ENCODE data around the gene MTERF2. TPM values are rescaled to one million over a fixed set of nuclear protein-coding genes. Genes with fewer than 3 reads are reported as not detected.

The MTERF2 gene
- total RNA-seq, 1 donor = 3.6 TPM

DNA sequence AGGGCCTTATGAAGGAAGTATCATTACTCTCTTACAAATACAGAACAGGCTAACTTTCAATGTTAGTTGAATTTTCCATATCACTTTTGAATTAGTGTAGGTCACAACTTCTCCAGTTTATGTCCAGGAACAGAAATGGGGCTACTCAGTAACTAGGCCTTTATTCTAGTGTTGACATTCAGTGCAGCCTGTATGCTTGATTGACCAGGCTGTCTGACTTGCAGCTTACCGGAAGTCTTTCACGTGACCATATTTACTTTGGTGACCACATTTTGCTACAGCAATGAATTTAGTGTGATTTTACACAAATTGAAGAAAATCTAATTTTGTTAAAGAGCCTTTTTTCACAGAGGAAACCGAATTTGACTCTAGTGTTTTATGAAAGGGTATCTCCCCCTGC, 12.4 kb downstream of the MTERF2 start:
- H4K20me1 ChIP-seq (ENCODE audit: insufficient read depth, low read length) = peaks cover 79% of the 10 kb centered on the region

DNA sequence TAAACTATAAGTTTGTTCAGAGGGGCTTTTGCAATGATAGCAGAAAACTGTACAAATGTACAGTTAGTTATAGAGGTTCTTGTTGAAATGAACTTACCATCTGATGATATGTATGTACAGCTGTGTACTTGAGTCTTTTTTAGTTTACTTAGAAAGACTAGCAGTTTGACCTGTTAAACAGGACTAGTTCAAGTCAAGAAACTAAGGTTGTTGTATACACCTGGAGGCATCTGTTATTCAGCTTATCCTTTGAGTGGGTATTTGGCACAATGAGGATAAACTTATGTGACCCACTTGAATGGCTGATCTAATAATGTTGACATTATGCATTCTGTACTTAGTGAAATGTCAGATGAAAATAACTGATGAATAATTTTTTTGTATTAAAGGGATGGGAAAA, 13.4 kb downstream of the MTERF2 start:
- Histone ChIP-seq H3K4me2 (ENCODE audit: insufficient read depth, low read length) (no peak overlapping the region), H2AFZ (ENCODE audit: low read length) (no peak overlapping the region), H3K4me3 (ENCODE audit: insufficient read depth, low read length) (no peak overlapping the region), H3K27ac (ENCODE audit: low read depth, low read length) (no peak overlapping the region), H3K79me2 (ENCODE audit: insufficient read depth, low read length) (peaks cover 48% of the 10 kb centered on the region), H4K20me1 (ENCODE audit: insufficient read depth, low read length) (peaks cover 83% of the 10 kb centered on the region), H3K36me3 (ENCODE audit: insufficient read depth, low read length) (peaks cover 76% of the 10 kb centered on the region), H3K27me3 (ENCODE audit: insufficient read depth, low read length) (no peaks in the 10 kb centered on the region), H3K4me1 (ENCODE audit: insufficient read depth, low read length) (peaks cover 57% of the 10 kb centered on the region), H3K9me3 (ENCODE audit: low read depth, low read length) (no peaks in the 10 kb centered on the region)
- no peak for DNase-seq (ENCODE audit: insufficient read length, low spot score, missing footprints)
- TF ChIP-seq, protein P1, sequence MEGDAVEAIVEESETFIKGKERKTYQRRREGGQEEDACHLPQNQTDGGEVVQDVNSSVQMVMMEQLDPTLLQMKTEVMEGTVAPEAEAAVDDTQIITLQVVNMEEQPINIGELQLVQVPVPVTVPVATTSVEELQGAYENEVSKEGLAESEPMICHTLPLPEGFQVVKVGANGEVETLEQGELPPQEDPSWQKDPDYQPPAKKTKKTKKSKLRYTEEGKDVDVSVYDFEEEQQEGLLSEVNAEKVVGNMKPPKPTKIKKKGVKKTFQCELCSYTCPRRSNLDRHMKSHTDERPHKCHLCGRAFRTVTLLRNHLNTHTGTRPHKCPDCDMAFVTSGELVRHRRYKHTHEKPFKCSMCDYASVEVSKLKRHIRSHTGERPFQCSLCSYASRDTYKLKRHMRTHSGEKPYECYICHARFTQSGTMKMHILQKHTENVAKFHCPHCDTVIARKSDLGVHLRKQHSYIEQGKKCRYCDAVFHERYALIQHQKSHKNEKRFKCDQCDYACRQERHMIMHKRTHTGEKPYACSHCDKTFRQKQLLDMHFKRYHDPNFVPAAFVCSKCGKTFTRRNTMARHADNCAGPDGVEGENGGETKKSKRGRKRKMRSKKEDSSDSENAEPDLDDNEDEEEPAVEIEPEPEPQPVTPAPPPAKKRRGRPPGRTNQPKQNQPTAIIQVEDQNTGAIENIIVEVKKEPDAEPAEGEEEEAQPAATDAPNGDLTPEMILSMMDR (IDR thresholded peaks at IDR 0.05; ENCODE audit: extremely low read depth, low read depth, low read length) = no peak

More for the DNA sequence above, 12.4 kb downstream of the MTERF2 start:
- Histone ChIP-seq H3K9me3 (ENCODE audit: low read depth, low read length) (no peaks in the 10 kb centered on the region), H3K36me3 (ENCODE audit: insufficient read depth, low read length) (peaks cover 76% of the 10 kb centered on the region), H3K79me2 (ENCODE audit: insufficient read depth, low read length) (peaks cover 41% of the 10 kb centered on the region), H3K4me3 (ENCODE audit: insufficient read depth, low read length) (no peak overlapping the region), H3K4me2 (ENCODE audit: insufficient read depth, low read length) (no peak overlapping the region), H3K4me1 (ENCODE audit: insufficient read depth, low read length) (peaks cover 57% of the 10 kb centered on the region), H3K27ac (ENCODE audit: low read depth, low read length) (no peak overlapping the region), H3K27me3 (ENCODE audit: insufficient read depth, low read length) (no peaks in the 10 kb centered on the region), H2AFZ (ENCODE audit: low read length) (no peak overlapping the region)
- DNase-seq (ENCODE audit: insufficient read length, low spot score, missing footprints) = no peak
- TF ChIP-seq, protein P1 (IDR thresholded peaks at IDR 0.05; ENCODE audit: extremely low read depth, low read depth, low read length) = no peak

DNA sequence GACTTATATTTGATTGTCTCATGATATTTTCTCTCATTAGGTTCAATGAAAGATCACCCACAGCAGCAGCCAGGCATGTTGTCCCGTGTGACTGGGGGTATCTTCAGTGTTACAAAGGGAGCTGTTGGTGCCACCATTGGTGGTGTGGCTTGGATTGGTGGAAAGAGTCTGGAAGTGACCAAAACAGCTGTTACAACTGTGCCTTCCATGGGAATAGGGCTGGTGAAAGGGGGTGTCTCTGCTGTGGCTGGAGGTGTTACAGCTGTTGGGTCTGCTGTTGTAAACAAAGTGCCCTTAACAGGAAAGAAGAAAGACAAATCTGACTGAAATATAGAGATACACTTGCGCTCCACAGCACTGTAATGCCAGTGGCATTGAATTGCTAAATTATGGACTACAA, 15.9 kb downstream of the MTERF2 start:
- no peaks in the 10 kb centered on the region for H3K27me3 ChIP-seq (ENCODE audit: insufficient read depth, low read length)
- no peak overlapping the region for H3K27ac ChIP-seq (ENCODE audit: low read depth, low read length)
- peaks cover 89% of the 10 kb centered on the region for H3K36me3 ChIP-seq (ENCODE audit: insufficient read depth, low read length)
- TF ChIP-seq, protein P1 (IDR thresholded peaks at IDR 0.05; ENCODE audit: extremely low read depth, low read depth, low read length) = no peak
- no peaks in the 10 kb centered on the region for H3K9me3 ChIP-seq (ENCODE audit: low read depth, low read length)
- H2AFZ ChIP-seq (ENCODE audit: low read length) = no peak overlapping the region
- peaks cover 72% of the 10 kb centered on the region for H3K79me2 ChIP-seq (ENCODE audit: insufficient read depth, low read length)
- H3K4me2 ChIP-seq (ENCODE audit: insufficient read depth, low read length) = no peak overlapping the region
- H4K20me1 ChIP-seq (ENCODE audit: insufficient read depth, low read length) = peaks cover 83% of the 10 kb centered on the region
- no peak for DNase-seq (ENCODE audit: insufficient read length, low spot score, missing footprints)
- H3K4me1 ChIP-seq (ENCODE audit: insufficient read depth, low read length) = peaks cover 36% of the 10 kb centered on the region
- no peak overlapping the region for H3K4me3 ChIP-seq (ENCODE audit: insufficient read depth, low read length)

DNA sequence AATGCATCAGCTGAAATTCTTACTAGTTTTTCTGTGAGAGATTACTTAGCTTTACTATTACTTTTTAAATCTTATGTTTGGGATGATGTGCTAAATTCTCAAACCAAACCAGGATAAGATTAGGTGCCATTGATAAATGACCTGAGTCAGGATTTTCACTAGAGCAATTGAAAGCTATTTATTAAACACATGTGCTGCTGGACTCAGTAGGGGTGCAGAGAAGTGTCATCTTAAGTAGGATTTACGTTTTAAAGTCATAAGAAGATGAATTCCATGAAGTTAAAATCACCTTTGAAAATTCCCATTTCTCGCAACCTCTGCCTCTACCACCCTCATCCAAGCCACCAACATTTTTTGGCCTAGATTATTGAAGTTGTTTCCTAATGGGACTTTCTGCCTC, 22.4 kb downstream of the MTERF2 start:
- H3K79me2 ChIP-seq (ENCODE audit: insufficient read depth, low read length) = peaks cover 94% of the 10 kb centered on the region
- no peak for DNase-seq (ENCODE audit: insufficient read length, low spot score, missing footprints)
- no peaks in the 10 kb centered on the region for H3K27me3 ChIP-seq (ENCODE audit: insufficient read depth, low read length)
- peaks cover 81% of the 10 kb centered on the region for H4K20me1 ChIP-seq (ENCODE audit: insufficient read depth, low read length)
- H3K4me3 ChIP-seq (ENCODE audit: insufficient read depth, low read length) = no peak overlapping the region
- TF ChIP-seq, protein P1 (IDR thresholded peaks at IDR 0.05; ENCODE audit: extremely low read depth, low read depth, low read length) = no peak
- H3K9me3 ChIP-seq (ENCODE audit: low read depth, low read length) = no peaks in the 10 kb centered on the region
- peaks cover 81% of the 10 kb centered on the region for H3K36me3 ChIP-seq (ENCODE audit: insufficient read depth, low read length)
- peaks cover 17% of the 10 kb centered on the region for H3K4me1 ChIP-seq (ENCODE audit: insufficient read depth, low read length)
- H3K27ac ChIP-seq (ENCODE audit: low read depth, low read length) = no peak overlapping the region
- no peak overlapping the region for H3K4me2 ChIP-seq (ENCODE audit: insufficient read depth, low read length)
- H2AFZ ChIP-seq (ENCODE audit: low read length) = no peak overlapping the region
